DOHH2 (cell line): Measurements from ENCODE around the gene OPTN.

ENCODE experiments used
- EZH2phosphoT487 ChIP-seq: fragments of 200-600 bp; sonication (generic); IDR thresholded peaks from 2 replicates; pipeline ENCODE4 v1.6.1; 2017; ENCODE audit warnings: borderline replicate concordance, mild to moderate bottlenecking, antibody characterized with exemption, low read length, moderate library complexity, mixed read lengths
- TF ChIP-seq, protein P1 (sequence below): fragments of 200-600 bp; sonication (generic); IDR thresholded peaks from one replicate; pipeline ENCODE4 v1.5.1; 2014; ENCODE audit warnings: antibody characterized with exemption, mild to moderate bottlenecking, low read depth, low read length; ENCODE audit not compliant: poor library complexity, severe bottlenecking

DNA sequence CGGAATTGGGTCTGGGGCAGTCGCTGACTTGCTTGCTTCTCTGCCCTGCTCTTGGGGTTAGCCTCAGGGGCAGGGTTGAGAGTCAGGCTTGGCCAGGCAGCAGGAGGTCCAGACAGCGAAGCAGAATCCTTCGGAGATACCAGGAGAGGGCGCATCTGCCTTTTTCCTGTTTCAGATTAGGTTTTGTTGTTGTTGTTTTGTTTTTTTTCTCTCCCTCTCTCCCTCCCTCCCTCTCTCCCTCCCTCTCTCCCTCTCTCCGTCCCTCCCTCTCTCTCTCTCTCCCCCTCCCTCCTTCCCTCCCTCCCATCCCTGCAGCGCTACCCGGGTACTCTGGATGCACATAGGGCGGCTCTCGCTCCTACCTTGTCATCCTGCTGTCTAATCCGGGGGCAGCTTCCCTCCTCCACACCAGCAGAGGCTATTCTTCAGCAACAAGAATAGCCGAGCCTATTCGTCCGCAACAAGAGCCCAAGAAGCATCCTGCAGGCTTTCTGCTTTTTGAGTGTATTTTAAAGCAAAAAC, 758 bp upstream of the OPTN start:
- TF ChIP-seq, protein P1, sequence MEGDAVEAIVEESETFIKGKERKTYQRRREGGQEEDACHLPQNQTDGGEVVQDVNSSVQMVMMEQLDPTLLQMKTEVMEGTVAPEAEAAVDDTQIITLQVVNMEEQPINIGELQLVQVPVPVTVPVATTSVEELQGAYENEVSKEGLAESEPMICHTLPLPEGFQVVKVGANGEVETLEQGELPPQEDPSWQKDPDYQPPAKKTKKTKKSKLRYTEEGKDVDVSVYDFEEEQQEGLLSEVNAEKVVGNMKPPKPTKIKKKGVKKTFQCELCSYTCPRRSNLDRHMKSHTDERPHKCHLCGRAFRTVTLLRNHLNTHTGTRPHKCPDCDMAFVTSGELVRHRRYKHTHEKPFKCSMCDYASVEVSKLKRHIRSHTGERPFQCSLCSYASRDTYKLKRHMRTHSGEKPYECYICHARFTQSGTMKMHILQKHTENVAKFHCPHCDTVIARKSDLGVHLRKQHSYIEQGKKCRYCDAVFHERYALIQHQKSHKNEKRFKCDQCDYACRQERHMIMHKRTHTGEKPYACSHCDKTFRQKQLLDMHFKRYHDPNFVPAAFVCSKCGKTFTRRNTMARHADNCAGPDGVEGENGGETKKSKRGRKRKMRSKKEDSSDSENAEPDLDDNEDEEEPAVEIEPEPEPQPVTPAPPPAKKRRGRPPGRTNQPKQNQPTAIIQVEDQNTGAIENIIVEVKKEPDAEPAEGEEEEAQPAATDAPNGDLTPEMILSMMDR: no peak
- TF ChIP-seq EZH2phosphoT487: no peak
